K562 (cell line): ENCODE measurements around the gene ADARB2.

ENCODE experiments used
- CTCF ChIP-seq, 3 experiments: IDR thresholded peaks in 2 of 3; conservative IDR thresholded peaks in 1 of 3; 2 replicates each; pipeline ENCODE4 v1.5.1; 2011 to 2012; ENCODE audit warnings: low read length in 3 of 3, mild to moderate bottlenecking in 3 of 3, control low read depth in 2 of 3, improper control_type of control experiment in 1 of 3, inconsistent platforms in 1 of 3, low read depth in 1 of 3, mixed read lengths in 1 of 3, moderate library complexity in 1 of 3; ENCODE audit not compliant: insufficient read depth in 2 of 3
- CXXC5 ChIP-seq: fragments of 250-450 bp; sonication (Bioruptor Pico); IDR thresholded peaks from 2 replicates; pipeline ENCODE4 v1.8.0; 2022; ENCODE audit warnings: inconsistent platforms, mild to moderate bottlenecking, moderate library complexity
- ETS1 ChIP-seq: conservative IDR thresholded peaks from 2 replicates; pipeline ENCODE4 v1.6.1; 2011; ENCODE audit warnings: low read depth, mild to moderate bottlenecking, low read length; ENCODE audit not compliant: control insufficient read depth
- MAFK ChIP-seq: IDR thresholded peaks from 2 replicates; pipeline ENCODE4 v1.6.1; 2011; ENCODE audit warnings: low read length, improper control_type of control experiment
- POLR2A ChIP-seq: fragments of 450-650 bp; conservative IDR thresholded peaks from 2 replicates; pipeline ENCODE4 v1.6.1; 2016
- USF2 ChIP-seq: sonication (generic); formaldehyde crosslinking; IDR thresholded peaks from 2 replicates; pipeline ENCODE4 v1.5.0; 2020; ENCODE audit warnings: missing genetic modification reagents
- ZBTB33 ChIP-seq: sonication (generic); formaldehyde crosslinking; IDR thresholded peaks from 2 replicates; pipeline ENCODE4 v1.8.1; 2023; ENCODE audit warnings: mild to moderate bottlenecking, missing genetic modification reagents

GRCh38 chr10:1551636-1552338 lies 185.5 kb downstream of the ADARB2 start:
- no peak for TF ChIP-seq USF2 (CRISPR knock-in tag)
- no peak for TF ChIP-seq MAFK
- no peak for TF ChIP-seq ZBTB33 (CRISPR knock-in tag)
- TF ChIP-seq CXXC5 (CRISPR knock-in tag) = no peak
- no peak for TF ChIP-seq ETS1
- TF ChIP-seq CTCF (IDR thresholded peaks at IDR 0.05 in 2 of 3, conservative IDR thresholded peaks at IDR 0.05 in 1 of 3; ENCODE audit: insufficient read depth in 2 of 3, low read depth in 1 of 3, low read length in 3 of 3) = no peak
- TF ChIP-seq POLR2A = no peak
